GM23248 (cell line): ENCODE results near the gene THPO.

Experiments used
- EZH2 ChIP-seq: fragments of 200-600 bp; sonication (generic); IDR thresholded peaks from 2 replicates; pipeline ENCODE4 v1.6.1; 2018; ENCODE audit warnings: antibody characterized with exemption, mild to moderate bottlenecking; ENCODE audit not compliant: insufficient read depth, poor library complexity, severe bottlenecking
- EZH2phosphoT487 ChIP-seq: fragments of 200-600 bp; sonication (generic); IDR thresholded peaks from 2 replicates; pipeline ENCODE4 v1.6.1; 2018; ENCODE audit warnings: antibody characterized with exemption, moderate library complexity, mild to moderate bottlenecking, low read depth; ENCODE audit not compliant: insufficient read depth

- no peak for TF ChIP-seq EZH2
- TF ChIP-seq EZH2phosphoT487: no peak
Observed at GRCh38 chr3:184373422-184373821, 4.6 kb downstream of the THPO start.
